ENCODE data around the gene TMEM61.

DNA sequence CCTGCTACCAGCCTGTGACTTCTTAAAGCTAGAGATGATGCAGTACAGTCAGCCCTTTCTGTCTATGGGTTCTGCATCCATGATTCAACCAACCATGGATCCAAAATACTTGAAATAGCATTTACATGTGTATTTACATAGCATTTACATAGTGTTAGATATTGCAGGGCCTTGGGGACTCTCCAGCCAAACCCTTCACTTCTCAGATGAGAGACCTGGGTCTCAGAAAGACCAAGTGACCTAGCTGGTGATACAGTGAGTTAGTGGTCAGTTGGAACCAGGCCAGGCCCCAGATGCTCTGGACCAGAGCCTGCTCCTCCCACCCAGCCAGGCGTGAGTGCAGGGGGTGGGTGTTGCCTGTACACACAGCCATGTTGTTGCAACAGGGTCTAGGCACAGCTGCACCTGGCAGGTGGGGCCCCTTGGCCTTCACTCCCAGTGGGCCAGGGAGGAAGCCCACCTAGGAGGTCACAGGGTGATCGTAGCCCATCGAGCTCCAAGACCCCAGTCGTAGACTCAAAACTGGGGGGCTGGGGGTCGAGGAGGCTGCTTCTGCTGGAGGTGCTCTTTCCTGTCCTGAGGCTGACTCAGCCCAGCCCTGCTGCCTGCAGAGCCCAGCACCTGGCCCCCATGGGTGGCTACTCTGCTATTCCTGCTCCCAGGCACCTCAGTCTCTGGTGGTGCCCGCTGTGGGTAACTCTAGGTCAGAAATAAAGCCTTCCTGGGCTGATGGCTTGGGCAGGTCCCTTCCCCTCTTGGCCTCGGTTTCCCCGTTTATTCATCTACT lies 7.7 kb downstream of the TMEM61 start:
- no peak for TF ChIP-seq EZH2 (IDR thresholded peaks at IDR 0.05; ENCODE audit: low read depth)
- TF ChIP-seq, protein P1, sequence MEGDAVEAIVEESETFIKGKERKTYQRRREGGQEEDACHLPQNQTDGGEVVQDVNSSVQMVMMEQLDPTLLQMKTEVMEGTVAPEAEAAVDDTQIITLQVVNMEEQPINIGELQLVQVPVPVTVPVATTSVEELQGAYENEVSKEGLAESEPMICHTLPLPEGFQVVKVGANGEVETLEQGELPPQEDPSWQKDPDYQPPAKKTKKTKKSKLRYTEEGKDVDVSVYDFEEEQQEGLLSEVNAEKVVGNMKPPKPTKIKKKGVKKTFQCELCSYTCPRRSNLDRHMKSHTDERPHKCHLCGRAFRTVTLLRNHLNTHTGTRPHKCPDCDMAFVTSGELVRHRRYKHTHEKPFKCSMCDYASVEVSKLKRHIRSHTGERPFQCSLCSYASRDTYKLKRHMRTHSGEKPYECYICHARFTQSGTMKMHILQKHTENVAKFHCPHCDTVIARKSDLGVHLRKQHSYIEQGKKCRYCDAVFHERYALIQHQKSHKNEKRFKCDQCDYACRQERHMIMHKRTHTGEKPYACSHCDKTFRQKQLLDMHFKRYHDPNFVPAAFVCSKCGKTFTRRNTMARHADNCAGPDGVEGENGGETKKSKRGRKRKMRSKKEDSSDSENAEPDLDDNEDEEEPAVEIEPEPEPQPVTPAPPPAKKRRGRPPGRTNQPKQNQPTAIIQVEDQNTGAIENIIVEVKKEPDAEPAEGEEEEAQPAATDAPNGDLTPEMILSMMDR (conservative IDR thresholded peaks at IDR 0.05), result no peak
